GM18517 (cell line): Measurements from ENCODE around the gene HSD17B7.

Source experiments
- ATAC-seq: cut with Tn5 transposase; IDR thresholded peaks from one replicate; pipeline ENCODE4 v1.9.1; 2021; ENCODE audit warnings: mild to moderate bottlenecking, moderate library complexity; ENCODE audit not compliant: unreplicated experiment

Gene HSD17B7

DNA sequence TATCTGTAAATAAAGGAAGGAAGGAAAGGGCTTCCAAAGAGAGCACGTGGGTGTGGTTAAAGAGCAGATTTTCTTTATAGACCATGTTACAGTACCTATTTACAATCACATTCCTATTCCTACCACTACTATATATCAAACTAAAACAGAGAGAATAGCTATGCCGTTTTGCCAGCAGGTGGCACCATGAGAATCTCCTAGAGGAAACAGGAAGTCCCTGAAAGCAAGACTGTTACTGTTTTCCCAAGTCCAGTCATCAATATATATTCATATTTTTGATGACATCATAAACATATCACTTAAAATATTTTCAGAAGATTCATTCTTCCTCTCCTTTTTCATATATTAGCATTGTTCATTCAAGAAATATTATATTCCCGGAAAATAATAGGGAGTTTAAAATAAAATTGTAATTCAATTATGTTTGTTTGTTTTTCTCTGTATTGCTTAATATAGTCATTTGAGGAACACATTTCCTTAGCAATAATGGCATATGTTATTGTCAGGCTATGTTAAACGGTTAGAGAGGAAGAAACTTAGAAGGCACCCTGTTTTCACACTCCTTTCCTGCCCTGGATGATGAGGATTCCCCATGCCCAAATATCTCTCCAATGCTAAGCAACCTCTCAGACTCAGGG lies 63.9 kb downstream of the HSD17B7 start:
- ATAC-seq, result no peak

DNA sequence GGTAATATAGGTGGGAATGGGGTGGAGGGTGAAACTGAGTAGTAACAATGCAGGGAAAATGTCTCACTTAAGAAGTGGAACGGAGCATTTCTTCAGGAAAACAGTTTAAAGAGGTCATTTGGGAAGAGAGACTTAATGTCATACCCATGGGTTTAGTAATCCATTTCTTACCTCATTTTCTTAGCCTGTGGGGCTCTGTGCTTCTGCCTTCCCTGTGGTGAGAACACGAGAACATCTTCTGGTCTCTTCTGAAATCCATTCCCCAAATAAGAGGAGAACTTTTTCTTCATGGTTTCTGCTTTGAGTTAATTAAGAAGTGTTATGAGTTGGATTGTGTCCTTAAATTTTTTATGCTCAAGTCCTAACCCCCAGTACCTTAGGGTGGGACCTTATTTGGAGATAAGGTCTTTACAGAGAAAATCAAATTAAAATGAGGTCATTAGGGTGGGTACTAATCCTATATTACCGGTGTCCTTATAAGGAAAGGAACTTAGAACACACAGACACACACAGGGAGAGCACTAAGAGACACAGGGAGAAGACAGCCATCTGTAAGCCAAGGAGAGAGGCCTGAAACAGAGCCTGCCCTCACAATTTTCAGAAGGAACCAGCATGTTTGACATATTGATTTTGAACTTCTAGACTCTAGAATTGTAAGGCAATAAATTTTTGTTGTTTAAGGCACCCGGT lies 65.1 kb downstream of the HSD17B7 start:
- no peak for ATAC-seq

GRCh38 chr1:162856260-162856659 lies 65.8 kb downstream of the HSD17B7 start:
- no peak for ATAC-seq

GRCh38 chr1:162857850-162858249 lies 67.3 kb downstream of the HSD17B7 start:
- ATAC-seq, result no peak

GRCh38 chr1:162859191-162859590 lies 68.7 kb downstream of the HSD17B7 start:
- no peak for ATAC-seq

DNA sequence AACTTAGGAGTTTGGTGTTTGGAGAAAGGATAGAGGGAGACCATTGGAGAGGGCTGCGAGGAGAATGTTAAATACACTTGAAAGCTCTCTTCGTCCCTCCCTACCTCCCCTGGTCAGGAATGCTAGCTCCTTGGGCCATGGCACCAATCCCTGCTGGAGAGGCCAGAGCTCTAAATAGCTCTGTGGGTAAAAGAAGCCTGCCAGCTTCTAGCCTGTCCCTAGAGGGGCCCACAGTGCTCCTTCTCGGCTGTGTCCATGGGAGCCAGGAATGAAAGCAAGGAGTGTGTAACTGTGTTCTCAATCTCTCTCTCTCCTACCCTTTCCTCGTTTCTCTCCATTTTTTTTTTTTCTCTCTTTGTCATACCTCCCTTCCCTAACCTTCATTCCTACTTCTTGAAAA lies 70.6 kb downstream of the HSD17B7 start, which contains the start of gene CCDC190:
CCDC190 (minus strand) TSS at position 75 of the 400 bp plus-strand sequence. CDS start 1,529 bp downstream, outside the sequence.
- ATAC-seq, result no peak

GRCh38 chr1:162861625-162862024 lies 71.1 kb downstream of the HSD17B7 start:
- no peak for ATAC-seq
